HL-60 (cell line): ENCODE data around the gene ZSWIM8.

Source experiments
- DNase-seq, 2 experiments: peaks; one replicate each; pipeline ENCODE4 v3.0.0-alpha.2; 2010 to 2020; ENCODE audit warnings: low read depth in 1 of 2, low spot score in 1 of 2
- H3K27ac ChIP-seq: fragments of 250-450 bp; sonication (Bioruptor Pico); replicated peaks from 2 replicates; pipeline ENCODE4 v1.5.1; 2020; ENCODE audit warnings: mild to moderate bottlenecking, moderate library complexity
- H3K27me3 ChIP-seq: fragments of 250-450 bp; sonication (Bioruptor Pico); 2 replicates; pipeline ENCODE4 v1.5.1; 2021; ENCODE audit warnings: mild to moderate bottlenecking, moderate library complexity; ENCODE audit not compliant: insufficient read depth, poor library complexity, severe bottlenecking
- H3K4me3 ChIP-seq: replicated peaks from 2 replicates; pipeline ENCODE4 v1.5.1; 2011; ENCODE audit warnings: mild to moderate bottlenecking, control low read depth, low read length; ENCODE audit not compliant: insufficient read depth
- GABPA ChIP-seq: IDR thresholded peaks from 2 replicates; pipeline ENCODE4 v1.6.1; 2012; ENCODE audit warnings: low read depth
- POLR2AphosphoS5 ChIP-seq: IDR thresholded peaks from 2 replicates; pipeline ENCODE4 v1.6.1; 2012; ENCODE audit warnings: low read depth
- SPI1 ChIP-seq: IDR thresholded peaks from 2 replicates; pipeline ENCODE4 v1.6.1; 2012; ENCODE audit warnings: low read depth, mild to moderate bottlenecking, borderline replicate concordance
- TF ChIP-seq, protein P1 (sequence below): IDR thresholded peaks from one replicate; pipeline ENCODE4 v1.5.1; 2011; ENCODE audit warnings: low read length, control low read depth, inconsistent platforms; ENCODE audit not compliant: insufficient read depth
- TF ChIP-seq, protein P2 (sequence below): IDR thresholded peaks from 2 replicates; pipeline ENCODE4 v1.6.1; 2012; ENCODE audit warnings: low read depth; ENCODE audit not compliant: insufficient replicate concordance

Gene ZSWIM8

DNA sequence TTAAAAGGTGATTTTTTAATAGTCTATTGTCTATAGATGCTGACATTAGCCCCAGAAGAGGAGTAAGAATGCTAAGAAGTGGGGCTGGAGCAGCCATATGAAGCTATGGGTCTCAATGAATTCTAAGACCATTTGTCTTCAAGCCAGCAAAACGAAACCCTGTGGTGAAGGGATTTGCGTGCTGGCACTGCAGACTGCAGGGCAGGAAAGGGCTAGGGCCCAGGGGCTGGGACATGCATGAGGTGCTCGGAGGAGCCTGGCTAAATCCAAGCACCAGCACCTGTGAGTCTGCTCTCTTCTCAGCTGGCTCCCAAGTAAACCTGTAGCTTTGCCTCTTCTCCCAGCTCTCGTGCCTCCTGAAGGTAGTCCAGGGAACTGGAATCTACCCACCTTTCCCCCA lies 27.3 kb downstream of the ZSWIM8 start:
- H3K4me3 ChIP-seq = no peak overlapping the region
- no peaks in the 10 kb centered on the region for H3K27me3 ChIP-seq

DNA sequence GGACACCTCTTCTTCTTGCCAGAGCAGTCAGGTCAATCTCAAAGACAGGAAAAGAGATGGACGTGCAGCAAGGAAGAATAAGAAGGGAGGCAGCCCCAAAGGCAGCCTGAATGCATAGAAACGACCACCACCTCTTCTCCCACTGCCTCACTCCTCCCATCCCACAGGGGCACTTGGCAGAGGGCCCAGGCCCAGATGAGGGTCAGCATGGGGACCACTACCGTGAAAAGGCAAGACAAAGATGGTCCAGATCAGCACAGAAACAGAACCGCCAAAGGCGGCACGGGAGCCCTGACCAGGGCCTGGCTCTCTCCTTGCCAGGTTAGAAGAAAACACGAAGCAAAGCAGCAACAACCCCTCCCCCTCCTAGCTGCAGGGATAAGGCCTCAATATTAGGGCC lies 27.9 kb downstream of the ZSWIM8 start:
- no peak overlapping the region for H3K27ac ChIP-seq
- H3K27me3 ChIP-seq = no peaks in the 10 kb centered on the region
- DNase-seq = no peak
- TF ChIP-seq, protein P1, sequence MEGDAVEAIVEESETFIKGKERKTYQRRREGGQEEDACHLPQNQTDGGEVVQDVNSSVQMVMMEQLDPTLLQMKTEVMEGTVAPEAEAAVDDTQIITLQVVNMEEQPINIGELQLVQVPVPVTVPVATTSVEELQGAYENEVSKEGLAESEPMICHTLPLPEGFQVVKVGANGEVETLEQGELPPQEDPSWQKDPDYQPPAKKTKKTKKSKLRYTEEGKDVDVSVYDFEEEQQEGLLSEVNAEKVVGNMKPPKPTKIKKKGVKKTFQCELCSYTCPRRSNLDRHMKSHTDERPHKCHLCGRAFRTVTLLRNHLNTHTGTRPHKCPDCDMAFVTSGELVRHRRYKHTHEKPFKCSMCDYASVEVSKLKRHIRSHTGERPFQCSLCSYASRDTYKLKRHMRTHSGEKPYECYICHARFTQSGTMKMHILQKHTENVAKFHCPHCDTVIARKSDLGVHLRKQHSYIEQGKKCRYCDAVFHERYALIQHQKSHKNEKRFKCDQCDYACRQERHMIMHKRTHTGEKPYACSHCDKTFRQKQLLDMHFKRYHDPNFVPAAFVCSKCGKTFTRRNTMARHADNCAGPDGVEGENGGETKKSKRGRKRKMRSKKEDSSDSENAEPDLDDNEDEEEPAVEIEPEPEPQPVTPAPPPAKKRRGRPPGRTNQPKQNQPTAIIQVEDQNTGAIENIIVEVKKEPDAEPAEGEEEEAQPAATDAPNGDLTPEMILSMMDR = no peak
- TF ChIP-seq, protein P2, sequence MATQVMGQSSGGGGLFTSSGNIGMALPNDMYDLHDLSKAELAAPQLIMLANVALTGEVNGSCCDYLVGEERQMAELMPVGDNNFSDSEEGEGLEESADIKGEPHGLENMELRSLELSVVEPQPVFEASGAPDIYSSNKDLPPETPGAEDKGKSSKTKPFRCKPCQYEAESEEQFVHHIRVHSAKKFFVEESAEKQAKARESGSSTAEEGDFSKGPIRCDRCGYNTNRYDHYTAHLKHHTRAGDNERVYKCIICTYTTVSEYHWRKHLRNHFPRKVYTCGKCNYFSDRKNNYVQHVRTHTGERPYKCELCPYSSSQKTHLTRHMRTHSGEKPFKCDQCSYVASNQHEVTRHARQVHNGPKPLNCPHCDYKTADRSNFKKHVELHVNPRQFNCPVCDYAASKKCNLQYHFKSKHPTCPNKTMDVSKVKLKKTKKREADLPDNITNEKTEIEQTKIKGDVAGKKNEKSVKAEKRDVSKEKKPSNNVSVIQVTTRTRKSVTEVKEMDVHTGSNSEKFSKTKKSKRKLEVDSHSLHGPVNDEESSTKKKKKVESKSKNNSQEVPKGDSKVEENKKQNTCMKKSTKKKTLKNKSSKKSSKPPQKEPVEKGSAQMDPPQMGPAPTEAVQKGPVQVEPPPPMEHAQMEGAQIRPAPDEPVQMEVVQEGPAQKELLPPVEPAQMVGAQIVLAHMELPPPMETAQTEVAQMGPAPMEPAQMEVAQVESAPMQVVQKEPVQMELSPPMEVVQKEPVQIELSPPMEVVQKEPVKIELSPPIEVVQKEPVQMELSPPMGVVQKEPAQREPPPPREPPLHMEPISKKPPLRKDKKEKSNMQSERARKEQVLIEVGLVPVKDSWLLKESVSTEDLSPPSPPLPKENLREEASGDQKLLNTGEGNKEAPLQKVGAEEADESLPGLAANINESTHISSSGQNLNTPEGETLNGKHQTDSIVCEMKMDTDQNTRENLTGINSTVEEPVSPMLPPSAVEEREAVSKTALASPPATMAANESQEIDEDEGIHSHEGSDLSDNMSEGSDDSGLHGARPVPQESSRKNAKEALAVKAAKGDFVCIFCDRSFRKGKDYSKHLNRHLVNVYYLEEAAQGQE = no peak
- TF ChIP-seq SPI1 (no peak), POLR2AphosphoS5 (no peak; the same call in 1 of the 2 replicates), GABPA (no peak)
- no peak overlapping the region for H3K4me3 ChIP-seq

More for the DNA sequence above, 27.3 kb downstream of the ZSWIM8 start:
- TF ChIP-seq, protein P1 = no peak
- TF ChIP-seq, protein P2 = no peak
- no peak for TF ChIP-seq GABPA
- no peak for TF ChIP-seq SPI1
- TF ChIP-seq POLR2AphosphoS5 = no peak; the same call in 1 of the 2 replicates
- H3K27ac ChIP-seq = no peak overlapping the region; the same call in 1 of the 2 replicates
- DNase-seq = no peak

DNA sequence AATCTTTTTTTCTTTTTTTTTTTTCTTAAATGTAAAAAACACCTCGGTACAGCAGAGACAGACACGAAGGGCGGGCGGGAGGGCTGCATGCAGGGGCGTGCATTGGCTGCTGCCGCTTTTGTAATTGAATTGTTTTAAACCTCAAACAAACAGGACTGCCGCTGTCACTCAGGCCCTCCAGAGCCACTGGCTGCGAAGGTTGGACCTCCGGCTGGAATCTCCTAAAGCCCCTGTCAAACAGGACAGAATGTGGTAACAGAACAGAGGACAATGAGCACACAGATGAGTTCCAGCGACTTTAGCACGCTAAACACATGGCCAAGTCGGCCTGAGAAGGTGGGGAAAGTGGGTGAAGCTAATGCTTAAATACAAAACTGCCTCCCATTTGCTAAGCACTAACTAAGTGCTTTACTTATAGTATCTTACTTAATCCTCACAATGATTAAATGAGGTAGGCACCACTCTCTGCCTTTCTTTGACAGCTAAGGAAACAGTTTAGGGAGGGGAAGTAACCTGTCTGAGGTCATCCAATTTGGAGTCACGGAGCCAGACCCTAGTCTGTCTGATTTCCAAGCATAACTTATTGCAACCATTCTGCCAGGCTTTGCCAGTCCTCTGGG lies 29.0 kb downstream of the ZSWIM8 start:
- no peaks in the 10 kb centered on the region for H3K27me3 ChIP-seq
- no peak for DNase-seq
- H3K27ac ChIP-seq = no peak overlapping the region
- no peak overlapping the region for H3K4me3 ChIP-seq
- TF ChIP-seq GABPA = no peak
- no peak for TF ChIP-seq POLR2AphosphoS5
- TF ChIP-seq, protein P2 = no peak
- TF ChIP-seq SPI1 = no peak
- TF ChIP-seq, protein P1 = no peak
